ENCODE results near the gene SLC7A6. TPM values are rescaled to one million over a fixed set of nuclear protein-coding genes. Genes with fewer than 3 reads are reported as not detected.
A peak's percentile ranks its signal among the peaks of the same experiment; 100 is the strongest.

The SLC7A6 gene
- total RNA-seq, 3 donors from 2014 or later, result 91.3 to 103 (median 103) TPM

DNA sequence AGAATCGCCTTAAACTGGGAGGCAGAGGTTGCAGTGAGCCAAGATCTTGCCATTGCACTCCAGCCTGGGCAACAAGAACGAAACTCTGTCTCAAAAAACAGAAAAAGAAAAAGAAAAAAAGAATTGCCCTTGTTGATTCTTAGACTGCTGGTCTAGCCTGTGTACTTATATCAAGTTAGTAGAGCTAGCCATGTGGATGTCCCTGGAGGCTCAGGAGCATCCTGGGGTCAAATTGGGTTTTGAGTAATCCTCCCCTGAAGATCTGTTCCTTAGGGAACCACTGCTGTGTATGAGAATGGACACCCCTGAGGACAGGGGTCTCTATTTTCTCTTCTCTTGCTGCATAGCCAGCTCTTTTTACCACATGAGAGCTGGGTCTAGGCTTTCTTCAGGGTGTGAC lies 24.9 kb downstream of the SLC7A6 start:
- Mint-ChIP-seq H3K4me1 (ENCODE audit: low read depth) (peaks cover 93% of the 10 kb centered on the region), H3K9me3 (no peaks in the 10 kb centered on the region), H3K4me3 (peak overlapping the region; percentile 25), H3K36me3 (ENCODE audit: insufficient read depth) (peaks cover 59% of the 10 kb centered on the region), H3K27me3 (ENCODE audit: low read depth) (no peaks in the 10 kb centered on the region)
- DNase-seq (no peak), ATAC-seq (no peak)

DNA sequence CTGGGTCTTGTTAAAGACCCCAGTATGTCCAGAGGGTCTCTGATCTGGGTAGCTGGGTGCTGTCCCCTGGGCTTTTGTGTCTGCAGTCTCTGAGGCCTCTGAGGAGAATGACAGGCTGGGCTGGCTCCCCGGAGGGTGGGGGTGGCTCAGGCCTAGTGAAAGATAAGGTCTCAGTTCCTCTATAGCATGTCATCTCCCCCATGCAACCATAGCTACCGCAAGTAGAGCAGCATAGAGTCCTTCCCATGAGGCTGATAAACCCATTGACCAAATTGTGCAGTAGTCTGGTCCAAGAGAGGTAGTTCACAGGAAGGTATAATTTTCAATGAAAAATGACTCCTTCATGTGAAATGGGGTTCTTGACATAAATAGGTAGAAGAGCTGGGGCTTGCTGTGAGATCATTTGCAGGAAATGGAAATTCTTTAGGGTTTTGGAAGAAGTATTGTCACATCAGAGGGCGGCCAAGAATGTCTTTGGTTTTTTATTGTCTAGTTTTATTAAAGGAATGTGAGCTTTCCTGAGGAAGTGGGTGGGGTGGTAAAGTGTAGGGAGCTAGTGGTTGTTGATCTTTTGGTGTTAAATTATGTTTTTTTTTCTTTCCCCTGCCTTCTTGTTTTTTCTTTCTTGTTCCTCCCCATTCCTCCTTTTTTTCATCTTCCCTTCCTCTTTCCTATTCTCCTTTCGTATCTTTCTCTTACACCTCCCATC lies 25.4 kb downstream of the SLC7A6 start:
- H3K36me3 Mint-ChIP-seq (ENCODE audit: insufficient read depth), result peaks cover 64% of the 10 kb centered on the region
- ATAC-seq (peak; percentile 79 to 80), DNase-seq (peak; percentile 40)
- peak overlapping the region; percentile 25 for H3K4me3 Mint-ChIP-seq
- H3K27me3 Mint-ChIP-seq (ENCODE audit: low read depth), result no peaks in the 10 kb centered on the region
- H3K4me1 Mint-ChIP-seq (ENCODE audit: low read depth), result peaks cover 89% of the 10 kb centered on the region
- no peaks in the 10 kb centered on the region for H3K9me3 Mint-ChIP-seq

DNA sequence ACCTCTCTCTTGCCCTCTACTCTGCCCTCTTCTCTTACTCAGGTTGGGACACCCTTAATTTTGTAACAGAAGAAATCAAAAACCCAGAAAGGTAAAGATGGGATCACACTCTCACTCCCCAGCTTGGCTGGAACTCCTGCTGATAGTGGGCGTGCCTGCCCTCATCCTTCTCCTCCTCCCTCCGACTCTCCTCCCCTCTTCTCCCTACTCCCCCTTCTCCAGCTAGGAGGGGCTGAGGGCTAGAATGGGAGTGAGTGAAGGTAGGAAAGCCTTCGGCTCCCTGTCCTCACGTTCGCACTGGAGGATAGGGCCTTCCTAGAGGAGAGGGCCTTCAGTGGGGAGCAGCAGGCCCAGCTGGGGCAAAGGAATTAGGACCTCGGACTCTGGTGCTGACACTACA lies 26.1 kb downstream of the SLC7A6 start:
- DNase-seq, result no peak
- Mint-ChIP-seq H3K27me3 (ENCODE audit: low read depth) (no peaks in the 10 kb centered on the region), H3K4me1 (ENCODE audit: low read depth) (peaks cover 83% of the 10 kb centered on the region), H3K4me3 (no peak overlapping the region), H3K9me3 (no peaks in the 10 kb centered on the region), H3K36me3 (ENCODE audit: insufficient read depth) (peaks cover 66% of the 10 kb centered on the region)
- no peak for ATAC-seq

DNA sequence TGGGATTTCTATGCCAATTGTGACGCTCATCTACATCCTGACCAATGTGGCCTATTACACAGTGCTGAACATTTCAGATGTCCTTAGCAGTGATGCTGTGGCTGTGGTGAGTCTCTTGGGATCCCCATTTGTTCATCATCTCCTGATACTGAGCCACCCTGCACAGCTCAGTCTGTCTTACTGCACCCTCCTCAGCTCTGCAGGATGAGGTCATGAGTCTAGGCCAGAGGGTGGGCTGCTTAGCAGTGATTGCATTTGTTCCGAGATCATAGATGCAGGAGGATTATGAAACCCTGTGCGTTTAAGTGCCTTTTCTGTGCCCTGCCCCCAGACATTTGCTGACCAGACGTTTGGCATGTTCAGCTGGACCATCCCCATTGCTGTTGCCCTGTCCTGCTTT lies 26.9 kb downstream of the SLC7A6 start:
- Mint-ChIP-seq H3K9me3 (no peaks in the 10 kb centered on the region), H3K27me3 (ENCODE audit: low read depth) (no peaks in the 10 kb centered on the region), H3K4me3 (no peak overlapping the region), H3K36me3 (ENCODE audit: insufficient read depth) (peaks cover 68% of the 10 kb centered on the region), H3K4me1 (ENCODE audit: low read depth) (peaks cover 75% of the 10 kb centered on the region)
- DNase-seq (no peak), ATAC-seq (no peak)

DNA sequence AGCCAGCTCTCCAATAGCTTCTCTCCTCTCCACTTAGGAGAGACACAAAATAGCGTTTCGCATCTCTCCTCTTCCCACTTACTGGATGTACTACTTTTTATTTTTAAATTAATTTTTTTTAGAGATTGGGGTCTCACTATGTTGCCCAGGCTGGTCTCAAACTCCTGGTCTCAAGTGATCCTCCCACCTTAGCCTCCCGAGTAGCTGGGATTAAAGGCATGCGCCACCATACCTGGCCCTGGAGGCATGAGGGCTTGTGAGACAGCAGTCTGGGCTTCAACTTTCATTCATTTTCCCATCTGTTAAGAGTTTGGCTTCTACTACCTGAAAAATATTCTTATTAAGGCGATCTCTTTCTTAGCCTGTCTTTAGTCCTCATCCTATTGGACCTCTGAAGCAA lies 28.1 kb downstream of the SLC7A6 start:
- no peaks in the 10 kb centered on the region for H3K27me3 Mint-ChIP-seq (ENCODE audit: low read depth)
- H3K36me3 Mint-ChIP-seq (ENCODE audit: insufficient read depth), result peaks cover 68% of the 10 kb centered on the region
- H3K4me3 Mint-ChIP-seq, result no peak overlapping the region
- no peak for ATAC-seq
- no peak for DNase-seq
- H3K4me1 Mint-ChIP-seq (ENCODE audit: low read depth), result peaks cover 63% of the 10 kb centered on the region
- H3K9me3 Mint-ChIP-seq, result no peaks in the 10 kb centered on the region

DNA sequence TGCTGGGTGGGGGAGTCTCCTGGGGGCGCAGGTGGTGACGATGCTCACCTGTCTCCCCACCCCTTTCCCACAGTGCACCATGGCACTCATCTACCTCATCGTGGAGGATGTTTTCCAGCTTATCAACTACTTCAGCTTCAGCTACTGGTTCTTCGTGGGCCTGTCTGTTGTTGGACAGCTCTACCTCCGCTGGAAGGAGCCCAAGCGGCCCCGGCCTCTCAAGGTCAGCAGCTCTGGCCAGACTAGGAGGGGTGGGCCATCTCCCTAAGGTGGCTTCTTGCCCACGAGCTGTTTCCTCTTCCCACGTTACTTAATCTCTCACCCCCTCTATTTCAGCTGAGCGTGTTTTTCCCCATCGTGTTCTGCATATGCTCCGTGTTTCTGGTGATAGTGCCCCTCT lies 32.0 kb downstream of the SLC7A6 start:
- ATAC-seq (no peak), DNase-seq (no peak)
- no peaks in the 10 kb centered on the region for H3K27me3 Mint-ChIP-seq (ENCODE audit: low read depth)
- H3K4me3 Mint-ChIP-seq, result no peak overlapping the region
- no peaks in the 10 kb centered on the region for H3K9me3 Mint-ChIP-seq
- peaks cover 62% of the 10 kb centered on the region for H3K36me3 Mint-ChIP-seq (ENCODE audit: insufficient read depth)
- peaks cover 27% of the 10 kb centered on the region for H3K4me1 Mint-ChIP-seq (ENCODE audit: low read depth)

DNA sequence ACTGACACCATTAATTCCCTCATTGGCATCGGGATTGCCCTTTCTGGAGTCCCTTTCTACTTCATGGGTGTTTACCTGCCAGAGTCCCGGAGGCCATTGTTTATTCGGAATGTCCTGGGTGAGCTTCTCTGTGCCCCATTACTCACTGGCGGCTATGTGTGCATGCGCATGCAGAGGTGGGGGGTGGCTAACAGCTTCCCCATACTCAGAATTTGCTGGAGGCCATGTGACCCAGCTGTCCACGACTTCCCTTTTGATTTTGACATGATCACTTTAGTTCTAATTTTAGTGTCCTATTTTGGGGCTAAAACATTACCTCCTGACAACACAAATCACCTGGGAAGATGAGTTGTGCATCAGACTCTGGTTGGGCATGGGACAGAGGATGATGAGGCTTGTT lies 32.4 kb downstream of the SLC7A6 start:
- Mint-ChIP-seq H3K4me3 (no peak overlapping the region), H3K9me3 (no peaks in the 10 kb centered on the region), H3K36me3 (ENCODE audit: insufficient read depth) (peaks cover 62% of the 10 kb centered on the region), H3K4me1 (ENCODE audit: low read depth) (peaks cover 23% of the 10 kb centered on the region), H3K27me3 (ENCODE audit: low read depth) (no peaks in the 10 kb centered on the region)
- no peak for DNase-seq
- no peak for ATAC-seq

DNA sequence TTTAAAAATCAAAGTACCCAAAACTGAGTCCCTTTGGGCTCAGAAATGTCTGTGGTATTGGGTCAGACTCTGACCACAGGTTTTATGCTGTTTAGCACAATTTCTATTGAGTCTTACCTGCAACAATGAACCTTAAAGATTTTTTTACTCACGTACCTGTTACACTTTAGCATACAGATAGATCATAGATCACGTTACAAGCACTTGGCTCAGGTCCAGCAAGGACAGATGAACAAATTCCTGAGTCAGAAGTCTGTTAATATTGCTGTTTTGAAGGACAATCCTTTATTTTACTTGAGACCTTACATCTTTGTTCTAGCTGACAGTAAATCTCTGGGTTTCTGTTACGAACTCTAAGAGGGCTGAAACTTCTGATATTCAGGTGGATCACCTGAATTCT lies 33.6 kb downstream of the SLC7A6 start:
- DNase-seq (no peak), ATAC-seq (no peak)
- H3K9me3 Mint-ChIP-seq, result no peaks in the 10 kb centered on the region
- no peaks in the 10 kb centered on the region for H3K27me3 Mint-ChIP-seq (ENCODE audit: low read depth)
- H3K4me1 Mint-ChIP-seq (ENCODE audit: low read depth), result peaks cover 13% of the 10 kb centered on the region
- no peak overlapping the region for H3K4me3 Mint-ChIP-seq
- H3K36me3 Mint-ChIP-seq (ENCODE audit: insufficient read depth), result peaks cover 60% of the 10 kb centered on the region

DNA sequence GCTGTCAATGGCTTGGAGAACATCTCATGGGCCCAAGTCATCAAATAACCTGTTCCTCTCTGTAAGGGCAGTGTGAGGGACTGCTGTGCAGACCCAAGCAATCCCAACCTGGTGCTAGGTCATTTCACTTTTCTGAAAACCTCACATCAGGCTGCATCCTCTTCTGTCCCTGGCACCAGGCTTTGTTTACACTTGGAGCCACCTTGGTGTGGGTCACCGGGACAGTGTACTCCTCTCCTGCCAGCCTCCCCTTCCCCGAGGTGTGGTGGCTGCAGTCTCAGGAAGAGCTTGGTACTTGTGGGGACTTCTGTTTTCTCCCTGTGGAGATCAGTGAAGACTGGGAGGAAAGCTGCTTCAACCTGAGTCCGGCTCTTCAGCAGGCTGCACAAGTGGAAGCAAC lies 34.0 kb downstream of the SLC7A6 start:
- no peaks in the 10 kb centered on the region for H3K9me3 Mint-ChIP-seq
- H3K4me1 Mint-ChIP-seq (ENCODE audit: low read depth), result peaks cover 11% of the 10 kb centered on the region
- DNase-seq, result no peak
- H3K4me3 Mint-ChIP-seq, result no peak overlapping the region
- peaks cover 59% of the 10 kb centered on the region for H3K36me3 Mint-ChIP-seq (ENCODE audit: insufficient read depth)
- H3K27me3 Mint-ChIP-seq (ENCODE audit: low read depth), result no peaks in the 10 kb centered on the region
- no peak for ATAC-seq

DNA sequence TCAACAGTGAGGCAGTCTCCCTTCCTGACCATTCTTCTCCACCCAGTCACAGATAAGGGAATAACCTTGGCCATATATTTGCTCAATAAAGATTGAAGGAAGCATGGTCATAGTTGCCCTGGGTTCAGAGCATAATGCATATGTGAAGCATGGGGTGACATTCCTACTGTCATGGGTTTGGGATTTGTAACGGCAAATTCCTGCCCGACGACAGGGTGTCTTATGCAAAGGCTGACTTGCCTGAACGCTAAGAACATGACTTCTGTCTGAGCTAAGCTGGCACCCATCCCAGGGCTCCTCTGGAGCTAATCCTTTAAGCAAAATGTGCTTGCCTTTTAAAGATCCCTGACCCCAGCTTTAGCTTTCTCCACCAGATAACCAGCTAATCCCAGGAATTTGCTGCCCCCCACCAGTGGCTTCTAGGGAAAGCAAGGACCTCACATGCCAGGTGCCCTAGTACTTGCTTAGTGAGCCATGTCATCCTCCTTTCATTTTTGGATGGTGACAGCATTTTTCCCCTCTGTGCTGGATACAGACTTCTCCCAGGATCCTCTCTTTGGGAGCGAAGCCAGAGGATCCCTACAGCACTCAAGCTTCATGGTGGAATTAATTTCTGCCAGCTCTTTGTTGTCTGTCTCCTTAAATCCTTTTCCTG lies 34.7 kb downstream of the SLC7A6 start:
- Mint-ChIP-seq H3K27me3 (ENCODE audit: low read depth) (no peaks in the 10 kb centered on the region), H3K4me3 (no peak overlapping the region), H3K36me3 (ENCODE audit: insufficient read depth) (peaks cover 60% of the 10 kb centered on the region), H3K9me3 (no peaks in the 10 kb centered on the region), H3K4me1 (ENCODE audit: low read depth) (peaks cover 6% of the 10 kb centered on the region)
- ATAC-seq (no peak), DNase-seq (no peak)

DNA sequence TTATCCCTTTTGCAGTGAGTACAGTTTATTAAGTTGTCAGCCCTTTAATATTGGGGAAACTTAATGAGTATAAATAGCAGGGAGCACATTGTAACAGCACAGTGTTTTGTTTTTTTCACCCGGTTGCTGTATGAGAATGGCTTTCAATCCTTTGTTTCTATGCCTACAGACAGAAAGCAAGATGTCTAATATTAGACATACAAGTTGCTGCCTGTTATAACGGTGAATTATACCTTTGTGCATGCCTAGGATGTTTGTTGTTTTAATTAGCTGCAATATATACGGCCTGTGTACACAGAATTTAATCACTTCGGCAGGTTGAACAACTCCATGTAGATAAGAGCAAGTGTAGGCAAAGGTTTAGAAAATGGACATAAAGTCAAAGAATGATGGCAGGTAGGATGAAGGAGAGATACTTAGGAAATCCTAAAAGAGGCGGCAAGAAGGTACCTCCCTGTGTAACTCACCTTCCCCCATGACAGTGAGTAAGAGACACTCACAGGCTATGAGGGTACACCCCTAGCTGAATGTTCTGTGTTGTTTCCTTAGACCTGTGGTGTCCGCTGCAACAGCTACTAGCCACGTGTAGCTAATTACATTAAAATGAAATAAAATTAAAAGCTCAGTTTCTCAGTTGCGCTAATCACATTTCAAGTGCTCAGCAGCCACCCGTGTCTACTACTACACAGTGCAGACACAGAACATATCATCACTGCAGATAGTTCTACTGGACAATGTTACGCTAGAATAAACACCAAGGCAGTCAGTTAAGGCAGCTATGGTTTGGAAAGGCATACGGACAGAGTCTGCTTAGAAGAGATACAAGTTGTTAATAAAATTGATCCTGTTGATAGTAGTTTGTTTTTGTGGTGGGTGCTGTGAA lies 35.5 kb downstream of the SLC7A6 start:
- no peak for ATAC-seq
- no peaks in the 10 kb centered on the region for H3K27me3 Mint-ChIP-seq (ENCODE audit: low read depth)
- peaks cover 2% of the 10 kb centered on the region for H3K4me1 Mint-ChIP-seq (ENCODE audit: low read depth)
- H3K9me3 Mint-ChIP-seq, result no peaks in the 10 kb centered on the region
- no peak for DNase-seq
- H3K36me3 Mint-ChIP-seq (ENCODE audit: insufficient read depth), result peaks cover 54% of the 10 kb centered on the region
- no peak overlapping the region for H3K4me3 Mint-ChIP-seq

DNA sequence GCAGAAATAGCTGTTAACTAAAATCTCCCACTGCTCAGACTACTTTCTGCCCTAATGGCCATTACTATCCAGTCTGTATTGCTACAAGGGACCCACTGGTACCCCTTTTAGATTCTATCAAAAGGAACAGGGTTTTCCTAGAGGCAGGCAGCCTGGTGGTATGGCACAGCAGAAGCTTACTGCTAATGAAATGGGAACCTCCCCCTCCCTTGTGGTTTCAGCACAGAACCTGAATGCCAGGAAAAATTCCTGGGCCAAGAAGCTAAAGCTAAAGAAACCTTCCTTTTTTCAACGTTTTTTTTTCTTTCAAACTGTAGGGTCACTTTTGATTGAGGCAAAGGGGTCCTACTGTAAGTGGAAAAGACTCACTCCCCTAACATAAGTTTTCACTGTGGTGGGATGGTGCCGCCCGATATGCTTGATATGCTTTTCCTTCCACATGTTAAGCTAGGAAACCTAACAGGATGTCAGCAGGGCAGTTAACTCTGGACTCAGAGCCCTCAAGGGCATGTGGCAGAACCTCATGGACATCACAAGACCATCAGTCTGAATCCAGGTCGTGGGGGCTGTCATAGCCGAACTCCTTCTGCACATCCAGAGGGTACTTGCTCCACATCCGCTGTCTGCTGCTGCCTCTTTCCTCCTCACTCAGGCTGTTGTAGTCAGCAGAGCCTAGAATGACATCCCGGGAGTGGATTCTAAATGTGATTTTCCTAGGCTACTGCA lies 36.6 kb downstream of the SLC7A6 start:
- no peak for ATAC-seq
- no peak for DNase-seq
- H3K9me3 Mint-ChIP-seq, result no peaks in the 10 kb centered on the region
- no peaks in the 10 kb centered on the region for H3K27me3 Mint-ChIP-seq (ENCODE audit: low read depth)
- peaks cover 4% of the 10 kb centered on the region for H3K4me1 Mint-ChIP-seq (ENCODE audit: low read depth)
- peaks cover 49% of the 10 kb centered on the region for H3K36me3 Mint-ChIP-seq (ENCODE audit: insufficient read depth)
- no peak overlapping the region for H3K4me3 Mint-ChIP-seq

DNA sequence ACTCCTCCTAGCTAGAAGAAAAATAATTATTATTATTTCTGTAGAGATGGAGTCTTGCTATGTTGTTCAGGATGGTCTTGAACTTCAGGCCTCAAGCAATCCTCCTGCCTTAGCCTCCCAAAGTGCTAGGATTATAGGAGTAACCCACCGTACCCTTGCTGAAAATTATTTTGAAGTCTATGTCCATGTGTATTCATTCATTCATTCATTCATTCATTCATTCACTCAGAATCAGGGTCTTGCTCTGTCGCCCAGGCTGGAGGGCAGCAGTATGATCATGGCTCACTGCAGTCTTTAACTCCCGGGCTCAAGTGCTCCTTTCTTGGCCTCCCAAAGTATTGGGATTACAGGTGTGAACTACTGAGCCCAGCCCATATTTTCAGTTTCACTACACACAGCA lies 42.3 kb downstream of the SLC7A6 start:
- peaks cover 21% of the 10 kb centered on the region for H3K36me3 Mint-ChIP-seq (ENCODE audit: insufficient read depth)
- no peak for ATAC-seq

DNA sequence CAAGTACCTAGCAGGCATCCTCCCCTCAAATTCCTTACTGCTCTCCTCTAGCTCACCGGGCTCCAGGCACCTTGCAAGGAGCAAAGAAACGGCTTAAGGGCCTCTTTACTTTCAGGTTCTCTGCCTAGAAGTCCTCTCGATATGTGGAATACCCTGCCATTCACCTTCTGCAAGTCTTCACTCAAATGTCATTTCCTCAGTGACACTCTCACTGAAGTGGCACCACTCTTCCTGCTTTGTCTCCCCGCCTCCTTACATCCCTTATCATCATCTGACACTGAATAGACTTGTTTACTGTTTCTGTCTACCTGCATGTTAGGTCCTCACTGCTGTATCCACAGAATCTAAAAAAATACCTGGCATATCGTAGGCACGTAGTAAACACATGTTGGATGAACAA lies 45.5 kb downstream of the SLC7A6 start:
- H3K4me1 Mint-ChIP-seq (ENCODE audit: low read depth), result peaks cover 47% of the 10 kb centered on the region
- H3K9me3 Mint-ChIP-seq, result no peaks in the 10 kb centered on the region
- no peak for DNase-seq
- no peaks in the 10 kb centered on the region for H3K27me3 Mint-ChIP-seq (ENCODE audit: low read depth)
- peaks cover 17% of the 10 kb centered on the region for H3K36me3 Mint-ChIP-seq (ENCODE audit: insufficient read depth)
- no peak for ATAC-seq
- H3K4me3 Mint-ChIP-seq, result peak overlapping the region; percentile 92

More for the DNA sequence above, 42.3 kb downstream of the SLC7A6 start:
- Mint-ChIP-seq H3K4me1 (ENCODE audit: low read depth) (peaks cover 27% of the 10 kb centered on the region), H3K9me3 (no peaks in the 10 kb centered on the region), H3K27me3 (ENCODE audit: low read depth) (no peaks in the 10 kb centered on the region), H3K4me3 (no peak overlapping the region)
- no peak for DNase-seq
